Measurements from ENCODE around the gene ZCCHC24. TPM values are rescaled to one million over a fixed set of nuclear protein-coding genes. Genes with fewer than 3 reads are reported as not detected.
A peak's percentile ranks its signal among the peaks of the same experiment; 100 is the strongest.

Gene ZCCHC24
- polyA plus RNA-seq, 1 donor from 2014 or later = 0.80 TPM

DNA sequence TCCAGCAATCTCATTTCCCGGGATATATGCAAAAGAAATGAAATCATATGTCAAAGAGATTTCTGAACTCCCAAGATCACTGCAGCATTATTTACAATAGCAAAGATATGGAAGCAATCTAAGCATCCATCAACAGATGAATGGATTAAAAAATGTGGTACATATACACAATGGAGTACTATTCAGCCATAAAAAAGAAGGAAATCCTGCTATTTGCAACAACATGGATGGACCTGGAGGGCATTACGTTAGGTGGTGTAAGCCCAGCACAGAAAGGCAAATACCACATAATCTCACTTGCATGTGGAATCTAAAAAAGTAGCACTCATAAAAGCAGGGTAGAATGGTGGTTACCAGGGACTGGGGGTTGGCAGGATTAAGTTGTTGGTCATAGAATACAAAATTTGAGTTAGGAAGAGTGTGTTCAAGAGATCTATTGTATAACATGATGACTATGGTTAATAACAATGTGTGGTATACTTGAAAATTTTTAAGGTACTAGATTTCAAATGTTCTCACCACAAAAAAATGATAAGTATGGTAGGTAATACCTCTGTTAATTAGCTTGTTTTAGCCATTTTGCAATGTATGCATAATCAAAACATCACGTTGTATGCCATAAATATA is 34.0 kb upstream of the ZCCHC24 start:
- no peak overlapping the region for H3K27ac Mint-ChIP-seq
- no peaks in the 10 kb centered on the region for H3K4me1 Mint-ChIP-seq
- peaks cover 0 to 3% (median 0%) of the 10 kb centered on the region in 3 donors for H3K9me3 Mint-ChIP-seq
- H3K4me3 Mint-ChIP-seq = no peak overlapping the region
- H3K36me3 Mint-ChIP-seq = no peaks in the 10 kb centered on the region
- peaks cover 16% of the 10 kb centered on the region for H3K27me3 Mint-ChIP-seq

DNA sequence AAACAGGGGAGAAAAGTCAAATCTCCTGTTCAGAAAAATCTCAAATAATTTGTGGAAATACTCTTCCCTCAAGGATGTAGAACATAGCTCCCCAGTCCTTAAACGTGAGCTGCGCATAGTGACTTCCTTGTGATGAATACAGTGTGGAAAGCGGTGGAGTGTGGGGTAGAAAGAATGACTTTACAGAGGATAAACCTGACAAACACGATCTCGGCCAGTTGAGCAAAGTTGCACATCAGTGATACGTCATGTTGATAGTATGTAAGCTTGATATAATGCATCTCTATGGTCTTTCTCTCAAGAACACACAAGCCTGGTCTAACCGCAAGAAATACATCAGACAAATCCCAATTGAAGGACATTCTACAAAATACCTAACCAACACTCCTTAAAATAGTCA is 32.0 kb upstream of the ZCCHC24 start:
- Mint-ChIP-seq H3K4me3 (no peak overlapping the region), H3K4me1 (no peaks in the 10 kb centered on the region), H3K27me3 (peaks cover 18% of the 10 kb centered on the region), H3K9me3 (peaks cover 0 to 3% (median 0%) of the 10 kb centered on the region in 3 donors), H3K36me3 (no peaks in the 10 kb centered on the region), H3K27ac (no peak overlapping the region)

DNA sequence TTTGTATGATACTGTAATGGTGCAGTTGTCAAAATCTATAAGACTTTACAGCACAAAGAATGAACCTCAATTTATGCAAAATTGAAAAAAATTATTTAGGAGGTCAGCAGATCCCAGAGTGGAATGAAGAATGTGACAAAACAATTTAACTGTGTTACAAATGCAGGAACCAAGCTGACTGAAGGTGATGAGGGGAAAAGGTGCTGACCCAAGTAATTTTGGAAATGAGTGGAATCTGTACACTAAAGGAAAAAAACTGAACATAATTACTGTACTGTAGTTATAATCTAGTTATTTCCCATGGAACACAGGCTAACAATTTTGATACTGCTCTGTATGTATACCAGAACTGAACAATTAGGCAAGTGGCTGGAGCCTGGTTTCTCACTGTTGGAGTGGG is 31.2 kb upstream of the ZCCHC24 start:
- no peak overlapping the region for H3K4me3 Mint-ChIP-seq
- no peaks in the 10 kb centered on the region for H3K36me3 Mint-ChIP-seq
- H3K27me3 Mint-ChIP-seq = peaks cover 18% of the 10 kb centered on the region
- no peak overlapping the region for H3K27ac Mint-ChIP-seq
- no peaks in the 10 kb centered on the region for H3K4me1 Mint-ChIP-seq
- H3K9me3 Mint-ChIP-seq = peaks cover 0 to 3% (median 0%) of the 10 kb centered on the region in 3 donors

DNA sequence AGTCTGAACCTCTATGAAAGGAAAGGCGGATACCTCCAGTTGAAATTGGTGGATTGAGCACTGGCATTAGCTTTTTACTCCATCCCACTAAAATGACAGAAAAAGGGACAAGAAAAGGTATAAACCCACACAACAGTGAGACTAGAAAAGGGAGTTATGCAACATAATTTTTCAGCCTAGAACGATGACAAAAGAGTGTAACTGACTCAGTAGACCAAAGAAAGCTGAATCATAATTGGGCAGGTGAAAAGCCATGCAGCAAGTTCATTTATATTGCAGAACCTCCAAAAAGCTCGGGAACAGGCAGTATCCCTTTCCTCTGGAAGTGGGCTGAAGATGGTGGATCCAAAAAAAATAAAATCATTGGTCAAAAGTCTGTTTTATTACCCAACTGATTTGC is 30.5 kb upstream of the ZCCHC24 start:
- no peaks in the 10 kb centered on the region for H3K4me1 Mint-ChIP-seq
- no peak overlapping the region for H3K27ac Mint-ChIP-seq
- peaks cover 16% of the 10 kb centered on the region for H3K27me3 Mint-ChIP-seq
- H3K9me3 Mint-ChIP-seq = peaks cover 0 to 3% (median 0%) of the 10 kb centered on the region in 3 donors
- no peak overlapping the region for H3K4me3 Mint-ChIP-seq
- H3K36me3 Mint-ChIP-seq = no peaks in the 10 kb centered on the region

DNA sequence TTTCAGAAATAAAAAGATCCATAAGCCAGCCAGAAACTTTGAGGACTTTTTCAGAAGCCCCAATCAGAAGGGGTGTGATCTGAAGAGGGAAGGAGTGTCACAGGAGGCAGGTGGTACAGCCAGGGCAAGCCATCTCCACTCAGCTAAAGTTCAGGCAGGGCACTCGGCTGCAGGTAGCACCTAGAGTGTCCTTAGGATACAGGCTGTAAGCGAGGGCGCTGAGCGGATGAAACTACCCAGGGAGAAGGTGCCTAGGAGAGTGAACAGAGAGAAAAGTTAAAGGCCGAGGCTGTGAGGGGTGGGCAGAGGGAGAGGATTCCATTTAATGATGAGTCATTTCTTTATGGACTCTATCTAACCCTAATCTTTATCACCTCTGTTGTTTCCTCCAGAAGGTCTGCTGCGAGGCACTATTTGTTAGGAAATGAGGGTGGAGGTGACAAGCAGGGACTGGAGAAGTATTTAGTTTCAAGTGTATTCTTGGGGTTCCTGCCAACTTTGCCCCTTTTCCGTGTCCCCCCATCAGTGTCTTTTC is 29.8 kb upstream of the ZCCHC24 start:
- Mint-ChIP-seq H3K4me1 (no peaks in the 10 kb centered on the region), H3K27me3 (peaks cover 16% of the 10 kb centered on the region), H3K4me3 (no peak overlapping the region), H3K27ac (no peak overlapping the region), H3K9me3 (peaks cover 0 to 3% (median 0%) of the 10 kb centered on the region in 3 donors), H3K36me3 (no peaks in the 10 kb centered on the region)

DNA sequence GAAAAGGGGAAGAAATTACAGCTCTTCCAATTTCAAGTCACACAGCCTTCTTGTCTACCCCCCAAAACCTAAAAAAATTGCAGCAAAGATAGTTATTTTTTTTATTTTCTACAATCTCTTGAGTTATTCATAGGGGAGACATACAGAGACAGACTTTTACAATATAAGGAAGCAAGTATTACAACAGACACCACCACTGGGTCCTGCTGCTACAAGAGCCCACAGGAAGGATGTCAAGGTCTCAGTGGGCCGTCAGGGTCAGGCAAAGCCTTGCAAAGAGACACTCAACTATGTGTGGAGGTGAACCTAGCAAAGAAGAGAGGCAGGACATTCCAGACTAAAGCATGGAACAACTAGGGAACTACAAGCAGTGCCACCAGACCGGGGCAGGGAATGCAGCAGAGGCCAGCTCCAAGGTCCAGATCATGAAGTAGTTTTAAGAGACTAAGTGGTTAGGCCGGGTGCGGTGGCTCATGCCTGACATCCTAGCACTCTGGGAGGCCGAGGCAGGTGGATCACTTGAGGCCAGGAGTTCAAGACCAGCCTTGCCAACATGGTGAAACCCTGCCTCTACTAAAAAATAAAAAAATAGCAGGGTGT is 28.2 kb upstream of the ZCCHC24 start:
- no peaks in the 10 kb centered on the region for H3K36me3 Mint-ChIP-seq
- peaks cover 11% of the 10 kb centered on the region for H3K27me3 Mint-ChIP-seq
- peak overlapping the region in 1 of 3 donors; percentile 65 for H3K27ac Mint-ChIP-seq

DNA sequence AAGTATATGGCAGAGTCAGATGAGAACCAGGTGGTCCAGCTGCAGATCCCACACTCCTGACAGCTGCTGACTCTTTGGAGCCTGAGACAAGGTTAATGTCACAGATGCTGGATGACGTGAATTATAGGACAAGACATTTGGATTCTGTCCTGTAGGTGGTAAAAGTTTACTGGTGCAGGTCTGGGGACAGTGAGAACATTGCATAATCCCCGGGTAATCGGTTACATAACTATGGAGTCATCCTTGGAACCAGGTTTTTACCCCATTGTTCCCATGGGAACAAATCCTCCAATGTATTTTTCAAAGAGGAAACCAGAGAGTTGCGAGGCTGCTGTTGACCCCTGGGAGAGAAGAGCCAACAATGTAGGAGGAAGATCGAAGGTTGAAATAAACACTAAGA is 27.5 kb upstream of the ZCCHC24 start:
- Mint-ChIP-seq H3K4me1 (no peaks in the 10 kb centered on the region), H3K27me3 (peaks cover 11% of the 10 kb centered on the region), H3K9me3 (no peaks in the 10 kb centered on the region), H3K36me3 (no peaks in the 10 kb centered on the region), H3K27ac (no peak overlapping the region), H3K4me3 (no peak overlapping the region)

More for the DNA sequence above, 28.2 kb upstream of the ZCCHC24 start:
- H3K4me1 Mint-ChIP-seq = no peaks in the 10 kb centered on the region
- H3K9me3 Mint-ChIP-seq = no peaks in the 10 kb centered on the region
- no peak overlapping the region for H3K4me3 Mint-ChIP-seq

DNA sequence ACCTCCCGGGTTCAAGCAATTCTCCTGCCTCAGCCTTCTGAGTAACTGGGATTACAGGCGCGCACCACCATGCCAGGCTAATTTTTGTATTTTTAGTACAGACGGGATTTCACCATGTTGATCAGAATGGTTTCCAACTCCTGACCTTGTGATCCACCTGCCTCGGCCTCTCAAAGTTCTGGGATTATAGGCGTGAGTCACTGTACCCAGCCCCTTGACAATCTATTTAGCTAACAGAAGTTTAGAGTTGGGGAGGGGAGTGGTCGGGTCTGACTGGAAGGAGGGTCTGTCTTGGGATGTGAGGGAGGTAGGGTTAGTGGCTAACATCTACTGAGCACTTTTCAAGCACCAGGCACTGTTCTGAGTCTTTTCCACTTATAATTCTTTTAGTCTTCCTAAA is 27.0 kb upstream of the ZCCHC24 start:
- Mint-ChIP-seq H3K36me3 (no peaks in the 10 kb centered on the region), H3K4me1 (no peaks in the 10 kb centered on the region), H3K27ac (no peak overlapping the region), H3K4me3 (no peak overlapping the region), H3K9me3 (no peaks in the 10 kb centered on the region), H3K27me3 (peaks cover 10% of the 10 kb centered on the region)

DNA sequence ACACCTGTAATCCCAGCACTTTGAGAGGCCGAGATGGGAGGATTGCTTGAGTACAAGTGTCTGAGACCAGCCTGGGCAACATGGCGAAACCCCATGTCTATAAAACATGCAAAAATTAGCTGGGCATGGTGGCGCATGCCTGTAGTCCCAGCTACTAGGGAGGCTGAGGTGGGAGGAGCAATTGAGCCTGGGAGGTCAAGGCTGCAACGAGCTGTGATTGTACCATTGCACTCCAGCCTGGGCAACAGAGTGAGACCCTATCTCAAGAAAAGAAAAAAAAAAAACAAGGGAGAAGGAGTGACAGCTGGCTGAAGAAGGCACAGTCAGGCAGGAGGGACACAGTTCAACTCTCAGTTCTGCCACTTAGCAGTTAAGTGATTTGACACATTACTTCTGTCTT is 26.4 kb upstream of the ZCCHC24 start:
- Mint-ChIP-seq H3K27ac (no peak overlapping the region), H3K9me3 (no peaks in the 10 kb centered on the region), H3K4me3 (no peak overlapping the region), H3K27me3 (peaks cover 11% of the 10 kb centered on the region), H3K36me3 (no peaks in the 10 kb centered on the region), H3K4me1 (no peaks in the 10 kb centered on the region)

DNA sequence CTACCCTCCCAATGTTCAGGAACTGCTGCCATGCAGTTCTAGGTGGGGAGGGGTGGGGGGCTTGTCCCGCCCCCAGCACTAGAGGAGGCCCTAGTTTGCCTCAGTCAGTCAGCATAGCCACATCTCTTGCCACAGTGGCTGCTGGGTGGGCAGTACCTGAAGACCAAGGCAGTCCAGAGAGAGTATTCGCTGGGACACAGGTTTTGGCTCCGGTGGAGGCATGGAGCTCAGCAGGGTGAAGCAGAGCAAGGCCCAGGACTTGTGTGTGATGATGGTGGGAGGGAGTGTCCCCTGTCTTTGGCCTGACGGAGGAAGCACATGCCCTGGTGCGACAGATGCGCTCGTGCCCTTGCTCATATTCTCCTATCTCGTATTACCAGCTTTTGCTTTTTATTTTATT is 24.7 kb upstream of the ZCCHC24 start:
- Mint-ChIP-seq H3K27ac (no peak overlapping the region), H3K27me3 (peaks cover 6% of the 10 kb centered on the region), H3K9me3 (no peaks in the 10 kb centered on the region), H3K36me3 (no peaks in the 10 kb centered on the region), H3K4me1 (no peaks in the 10 kb centered on the region), H3K4me3 (no peak overlapping the region)

DNA sequence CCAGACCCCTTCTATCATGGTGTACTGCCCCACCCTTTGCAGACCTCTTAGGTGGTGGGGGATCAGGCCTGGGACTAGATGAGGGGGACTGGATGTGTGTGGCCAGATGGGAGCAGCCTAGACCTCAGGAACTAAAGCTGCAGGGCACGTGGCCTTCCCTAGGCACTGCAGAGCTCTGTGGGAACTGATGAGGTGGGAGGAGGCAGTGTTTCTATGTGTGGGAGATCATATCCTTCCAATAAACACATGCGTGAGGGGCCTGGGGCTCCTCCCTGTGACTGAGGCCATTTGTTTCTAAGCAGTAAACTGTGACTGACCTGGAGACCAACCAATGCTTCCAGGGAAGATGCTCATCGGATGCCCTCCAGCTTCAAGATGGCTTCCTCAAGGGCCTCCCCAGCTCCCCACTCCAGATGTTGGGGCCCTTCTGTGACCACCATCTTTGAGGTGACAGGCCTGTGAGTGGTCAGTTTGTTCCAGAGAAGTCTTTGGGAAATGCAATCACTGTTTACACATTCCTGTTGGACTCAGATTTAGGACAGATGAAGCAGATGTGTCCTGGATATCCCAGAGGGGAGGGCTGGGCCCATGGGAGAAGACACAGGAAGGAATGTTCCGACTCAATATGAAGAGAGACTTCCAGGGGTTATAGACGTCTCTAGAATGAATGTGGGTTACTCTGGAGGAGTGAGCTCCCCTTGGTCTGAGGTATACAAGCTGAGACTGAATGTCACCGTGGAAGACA is 23.6 kb upstream of the ZCCHC24 start:
- Mint-ChIP-seq H3K4me1 (no peaks in the 10 kb centered on the region), H3K27ac (peak overlapping the region in 1 of 3 donors; percentile 33), H3K4me3 (no peak overlapping the region), H3K9me3 (no peaks in the 10 kb centered on the region), H3K36me3 (no peaks in the 10 kb centered on the region), H3K27me3 (peaks cover 4% of the 10 kb centered on the region)

DNA sequence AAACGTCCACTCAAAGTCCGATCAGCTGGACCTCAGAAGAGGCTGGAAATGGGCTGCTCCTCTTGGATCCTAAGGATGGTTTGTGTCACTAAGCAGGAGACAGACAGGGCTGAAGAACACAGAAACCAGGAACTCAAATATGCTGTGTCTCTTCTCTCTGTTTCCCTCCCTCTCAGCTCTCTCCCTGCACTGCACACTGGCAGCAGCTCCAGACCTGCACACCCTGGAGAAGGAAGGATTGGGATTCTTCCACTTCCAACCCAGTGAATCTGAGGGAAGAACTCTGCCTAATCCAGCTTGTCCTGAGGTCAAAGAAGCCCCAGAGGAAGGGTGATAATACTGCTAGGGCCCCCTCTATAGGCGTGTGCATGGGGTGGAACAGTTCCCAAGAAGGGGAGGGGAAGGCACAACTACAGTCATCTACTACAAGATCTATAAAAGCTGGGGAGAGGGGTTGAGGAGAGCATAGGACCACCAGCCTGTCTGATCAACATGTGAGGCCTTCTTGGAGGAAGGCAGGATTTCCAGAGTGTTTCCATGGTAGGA is 22.7 kb upstream of the ZCCHC24 start:
- no peaks in the 10 kb centered on the region for H3K4me1 Mint-ChIP-seq
- H3K27ac Mint-ChIP-seq = no peak overlapping the region
- no peak overlapping the region for H3K4me3 Mint-ChIP-seq
- no peaks in the 10 kb centered on the region for H3K9me3 Mint-ChIP-seq
- H3K36me3 Mint-ChIP-seq = no peaks in the 10 kb centered on the region
- H3K27me3 Mint-ChIP-seq = peaks cover 2% of the 10 kb centered on the region

DNA sequence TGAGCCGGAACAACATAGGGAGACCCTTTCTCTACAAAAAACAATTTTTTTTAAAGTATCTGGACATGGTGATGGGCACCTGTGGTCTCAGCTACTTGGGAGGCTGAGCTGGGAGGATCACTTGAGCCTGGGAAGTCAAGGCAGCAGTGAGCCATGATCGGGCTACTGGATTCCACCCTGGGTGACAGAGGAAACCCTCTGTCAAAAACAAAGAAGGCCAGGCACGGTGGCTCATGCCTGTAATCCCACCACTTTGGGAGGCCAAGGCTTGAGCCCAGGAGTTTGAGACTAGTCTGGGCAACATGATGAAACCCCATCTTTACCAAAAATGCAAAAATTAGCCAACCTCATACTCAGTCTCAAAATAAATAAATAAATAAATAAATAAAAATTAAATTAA is 19.9 kb upstream of the ZCCHC24 start:
- Mint-ChIP-seq H3K36me3 (no peaks in the 10 kb centered on the region), H3K4me1 (no peaks in the 10 kb centered on the region), H3K27ac (no peak overlapping the region), H3K4me3 (no peak overlapping the region), H3K9me3 (no peaks in the 10 kb centered on the region), H3K27me3 (peaks cover 2% of the 10 kb centered on the region)

DNA sequence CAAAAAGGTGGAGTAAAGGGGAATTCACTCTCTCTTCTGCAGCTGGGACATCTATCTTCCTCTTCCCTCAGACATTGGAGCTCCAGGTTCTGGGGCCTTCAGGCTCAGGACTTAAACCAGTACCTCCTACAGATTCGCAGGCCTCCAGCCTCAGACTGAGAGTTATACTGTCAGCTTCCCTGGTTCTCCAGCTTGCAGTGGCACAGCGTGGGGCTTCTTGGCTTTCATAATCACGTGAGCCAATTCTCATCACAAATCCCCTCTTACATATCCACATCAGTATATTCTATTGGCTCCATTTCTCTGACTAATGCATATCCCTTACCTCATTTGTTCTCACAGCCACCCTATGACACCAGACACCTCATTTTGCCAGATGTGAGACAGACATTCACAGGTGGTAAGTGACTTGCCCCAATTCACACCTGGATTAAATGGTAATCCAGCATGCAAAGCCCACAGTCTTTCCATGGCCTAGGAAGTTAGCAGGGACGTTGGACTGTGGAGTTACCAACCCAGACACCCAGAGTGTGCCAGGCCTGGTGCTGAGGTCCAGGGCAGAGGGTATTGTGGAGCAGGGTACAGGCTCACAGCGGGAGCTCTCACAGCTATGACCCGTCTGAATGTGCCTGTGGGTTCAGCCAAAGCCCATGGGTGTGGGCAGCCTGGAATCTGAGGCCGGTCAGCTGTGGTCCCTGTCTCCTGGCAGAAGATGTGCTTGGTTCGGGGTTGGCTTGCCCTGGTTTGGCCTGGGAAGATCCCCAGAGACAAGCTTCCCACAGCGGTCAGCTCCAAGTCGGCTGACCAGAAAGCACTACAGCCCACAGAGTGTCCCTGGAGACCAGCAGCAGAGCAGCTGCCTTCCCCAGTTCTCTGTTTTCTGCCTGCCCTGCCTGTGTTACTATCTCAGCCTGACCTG is 18.4 kb upstream of the ZCCHC24 start:
- Mint-ChIP-seq H3K9me3 (no peaks in the 10 kb centered on the region), H3K27me3 (peaks cover 4% of the 10 kb centered on the region), H3K27ac (no peak overlapping the region), H3K4me1 (no peaks in the 10 kb centered on the region), H3K4me3 (no peak overlapping the region), H3K36me3 (no peaks in the 10 kb centered on the region)
